HG02884 (cell line): ENCODE measurements around the gene WDR37.

Experiments
- ATAC-seq: cut with Tn5 transposase; IDR thresholded peaks from one replicate; pipeline ENCODE4 v1.9.1; 2021; ENCODE audit warnings: mild to moderate bottlenecking, moderate library complexity; ENCODE audit not compliant: unreplicated experiment

WDR37 gene

DNA sequence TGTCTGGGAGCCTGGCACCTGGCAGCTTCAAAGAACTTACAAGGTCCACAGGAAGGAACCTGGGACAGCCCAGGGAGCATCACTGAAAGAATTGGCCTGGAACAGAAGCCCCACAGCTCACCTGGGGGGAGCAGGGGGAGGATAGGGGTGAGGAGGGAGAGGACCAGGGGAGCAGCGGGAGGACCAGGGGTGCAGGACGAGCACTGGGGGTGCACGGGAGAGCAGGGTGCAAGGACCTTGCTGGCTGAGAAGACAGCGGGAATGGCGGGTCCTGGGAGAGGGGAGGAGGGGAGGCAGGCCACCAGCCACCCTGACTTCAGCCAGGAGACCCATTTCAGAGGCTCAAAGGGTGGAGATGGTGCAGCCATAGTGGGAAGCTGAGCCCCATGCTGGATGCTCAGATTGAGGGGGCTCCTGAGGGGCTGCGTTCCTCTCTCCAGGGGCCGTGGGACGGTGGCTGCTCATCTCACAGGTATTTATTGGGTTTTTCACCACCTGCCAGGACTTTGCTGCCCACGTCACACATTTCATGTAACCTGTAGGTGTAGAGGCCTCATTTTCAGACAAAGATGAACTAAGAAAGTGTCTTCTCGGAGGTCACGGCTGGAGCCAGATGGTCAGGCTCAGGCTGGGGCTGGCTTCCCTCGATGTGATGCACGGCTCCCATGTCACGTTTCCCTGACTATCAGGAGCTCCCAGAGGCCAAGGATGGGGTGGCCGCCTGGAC lies 110.1 kb downstream of the WDR37 start:
- no peak for ATAC-seq

- ATAC-seq, result no peak
Measured at GRCh38 chr10:1166828-1167275, 110.7 kb downstream of the WDR37 start.

DNA sequence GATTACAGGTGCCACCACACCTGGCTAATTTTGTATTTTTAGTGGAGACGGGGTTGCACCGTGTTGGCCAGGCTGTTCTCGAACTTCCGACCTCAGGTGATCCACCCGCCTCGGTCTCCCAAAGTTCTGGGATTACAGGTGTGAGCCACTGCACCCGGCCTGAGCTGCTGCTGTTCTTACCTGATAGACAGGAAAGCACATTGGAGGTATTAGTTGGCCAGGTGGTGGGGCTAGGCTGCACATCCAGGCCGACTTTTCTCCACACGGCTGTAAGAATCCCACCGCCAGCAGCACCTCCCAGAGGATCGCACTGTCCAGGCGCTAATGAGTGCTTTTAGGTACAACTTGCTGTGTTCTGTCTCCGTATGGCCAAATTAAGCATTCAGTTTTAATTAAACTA lies 112.6 kb downstream of the WDR37 start:
- no peak for ATAC-seq

- no peak for ATAC-seq
Measured at GRCh38 chr10:1169186-1169885, 113.2 kb downstream of the WDR37 start.

DNA sequence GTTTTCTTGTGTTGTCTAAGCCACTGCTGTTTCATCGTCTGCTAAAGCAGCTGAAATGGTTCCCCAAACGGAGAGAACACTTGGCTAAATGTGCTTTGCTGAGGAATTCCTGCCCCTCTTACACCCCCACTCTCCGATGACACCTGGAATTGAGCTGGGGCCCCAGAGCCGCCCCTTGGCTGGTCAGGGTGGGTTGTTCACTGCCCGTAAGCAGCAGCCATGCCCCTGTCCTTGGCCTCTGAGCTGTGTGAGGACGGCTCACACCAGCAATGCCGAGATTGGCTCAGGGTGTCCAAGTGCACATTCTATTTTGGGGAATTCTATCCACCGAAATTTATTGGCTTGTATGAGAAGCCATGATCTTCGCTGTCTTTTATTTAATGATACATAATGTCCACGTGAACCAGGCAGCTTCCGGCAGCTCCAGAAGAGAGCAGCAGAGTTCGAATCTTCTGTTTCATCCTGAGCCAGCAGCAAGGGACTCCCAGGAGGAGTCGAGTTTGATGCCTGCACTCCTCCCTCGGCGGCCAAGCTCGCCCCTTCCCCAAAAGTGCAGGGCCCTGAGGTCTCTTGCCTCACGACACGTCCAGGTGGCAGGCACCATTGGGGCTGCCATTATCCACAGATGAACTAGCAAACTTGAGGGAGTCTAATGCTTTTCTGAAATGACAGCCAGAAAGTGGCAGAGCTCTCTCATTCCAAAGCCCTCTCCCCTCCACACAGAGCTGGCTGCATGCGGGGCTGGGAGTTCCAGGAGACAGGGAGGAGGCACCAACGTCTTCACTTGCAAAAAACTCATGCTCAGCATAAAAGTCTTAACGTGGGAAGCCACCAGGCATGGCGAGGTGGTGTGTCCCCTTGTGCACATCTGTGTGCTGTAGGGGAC lies 114.0 kb downstream of the WDR37 start:
- no peak for ATAC-seq

DNA sequence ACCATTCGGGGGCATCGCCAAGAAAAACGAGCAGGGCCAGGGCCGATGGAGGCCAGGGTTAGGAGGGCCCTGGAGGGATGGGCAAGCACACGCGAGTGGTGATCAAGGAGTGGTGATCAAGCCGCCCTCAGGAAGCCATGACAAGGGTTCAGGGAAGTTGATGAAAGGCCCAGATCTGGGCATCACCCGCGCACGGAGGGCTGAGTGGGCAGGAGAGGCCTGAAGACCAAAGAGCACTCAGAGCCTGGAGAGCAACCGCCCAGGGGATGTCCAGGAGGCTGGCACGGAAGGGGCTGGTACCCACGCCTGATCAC lies 114.6 kb downstream of the WDR37 start:
- ATAC-seq, result no peak

- no peak for ATAC-seq
Measured at GRCh38 chr10:1171182-1171581, 115.0 kb downstream of the WDR37 start.

DNA sequence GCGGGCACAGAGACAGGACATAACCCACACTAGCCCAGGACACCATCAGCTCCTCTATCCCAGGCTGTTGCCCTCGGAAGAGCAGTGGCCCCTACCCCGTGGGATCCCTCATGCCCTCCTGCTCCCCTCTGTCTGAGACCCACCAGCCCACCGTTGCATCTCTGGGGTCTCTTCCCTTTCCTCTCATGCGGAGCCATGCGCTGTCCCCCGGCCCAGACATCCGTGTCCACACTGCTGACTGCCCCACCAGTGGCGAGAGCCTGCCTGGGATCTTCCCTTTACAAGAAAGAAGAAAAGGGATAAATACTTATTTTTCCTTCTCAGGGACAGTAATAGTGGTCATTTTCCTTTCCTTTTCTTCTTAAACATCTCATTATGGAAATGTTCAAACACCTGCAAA lies 115.4 kb downstream of the WDR37 start:
- ATAC-seq, result no peak

DNA sequence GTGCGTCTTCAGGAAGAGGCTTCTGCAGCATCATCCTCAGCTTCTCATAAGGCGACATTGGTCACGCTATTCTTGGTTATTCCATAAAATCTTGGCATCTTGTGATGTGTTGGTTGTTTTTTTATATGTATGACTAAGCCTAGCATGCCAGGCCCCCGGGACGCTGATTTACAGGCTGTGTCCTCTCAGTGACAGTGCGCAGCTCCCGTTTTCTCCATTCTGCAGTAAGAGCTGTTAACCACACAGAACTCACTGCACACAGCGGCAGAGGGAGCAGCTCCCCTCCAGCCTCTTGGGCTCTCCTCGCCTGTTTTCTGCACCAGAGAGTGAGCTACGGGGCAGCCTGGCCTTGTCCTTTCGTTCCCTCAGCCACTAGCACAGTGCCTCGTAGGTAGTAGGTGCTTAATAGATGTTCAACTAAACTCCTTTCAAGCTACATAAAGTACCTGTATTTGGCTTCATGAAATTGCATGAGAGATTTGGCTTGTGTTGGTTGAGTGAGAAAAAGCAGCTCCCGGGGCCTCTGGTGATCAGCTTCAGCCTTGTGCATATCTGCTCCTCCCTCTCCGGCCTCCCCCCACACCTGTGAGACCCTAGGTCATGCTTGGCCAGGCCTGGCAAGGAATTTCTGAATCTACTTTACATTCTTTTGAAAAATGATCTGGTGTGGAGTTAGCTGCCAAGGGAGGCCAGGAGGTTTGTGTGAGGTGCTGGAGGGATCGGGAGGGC lies 116.2 kb downstream of the WDR37 start:
- ATAC-seq, result no peak

GRCh38 chr10:1173091-1173490 lies 116.9 kb downstream of the WDR37 start:
- ATAC-seq, result no peak

DNA sequence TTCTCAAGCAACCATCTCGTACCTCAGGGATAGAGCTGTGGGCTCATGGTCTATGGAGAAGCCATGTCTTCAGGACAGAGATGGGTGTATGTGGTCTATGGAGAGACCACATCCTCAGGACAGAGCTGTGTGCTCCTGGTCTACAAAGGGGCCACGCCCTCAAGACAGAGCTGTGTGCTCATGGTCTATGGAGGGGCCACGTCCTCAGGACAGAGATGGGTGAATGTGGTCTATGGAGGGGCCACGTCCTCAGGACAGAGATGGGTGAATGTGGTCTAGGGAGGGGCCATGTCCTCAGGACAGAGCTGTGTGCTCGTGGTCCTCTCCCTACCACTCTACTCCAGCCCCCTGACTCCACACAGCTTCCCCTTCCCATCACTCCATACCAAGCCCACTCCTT lies 117.8 kb downstream of the WDR37 start:
- no peak for ATAC-seq

- ATAC-seq, result no peak
Measured at GRCh38 chr10:1175956-1176565, 119.9 kb downstream of the WDR37 start.

- ATAC-seq, result no peak
Measured at GRCh38 chr10:1177936-1178335, 121.8 kb downstream of the WDR37 start.

DNA sequence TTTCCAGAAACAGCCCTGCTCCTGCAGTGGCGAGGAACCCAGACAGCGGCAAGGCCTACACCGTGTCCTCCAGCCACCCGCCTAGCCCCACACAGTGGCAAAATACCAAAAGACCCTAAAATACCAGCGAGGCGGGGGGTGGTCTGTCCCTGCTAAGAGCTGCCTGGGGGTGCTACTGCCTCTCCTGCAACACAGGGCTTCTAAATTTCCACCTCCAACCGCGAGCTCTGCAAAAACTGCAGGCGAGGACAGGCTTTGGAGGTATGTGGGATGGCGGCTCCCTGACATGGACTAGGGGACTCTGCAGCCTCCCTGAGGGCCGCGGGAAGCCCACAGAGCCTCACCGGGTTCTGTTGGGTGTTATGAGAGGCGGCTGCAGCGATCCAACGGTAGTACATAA lies 122.3 kb downstream of the WDR37 start:
- no peak for ATAC-seq

- no peak for ATAC-seq
Measured at GRCh38 chr10:1179346-1180070, 123.3 kb downstream of the WDR37 start.

DNA sequence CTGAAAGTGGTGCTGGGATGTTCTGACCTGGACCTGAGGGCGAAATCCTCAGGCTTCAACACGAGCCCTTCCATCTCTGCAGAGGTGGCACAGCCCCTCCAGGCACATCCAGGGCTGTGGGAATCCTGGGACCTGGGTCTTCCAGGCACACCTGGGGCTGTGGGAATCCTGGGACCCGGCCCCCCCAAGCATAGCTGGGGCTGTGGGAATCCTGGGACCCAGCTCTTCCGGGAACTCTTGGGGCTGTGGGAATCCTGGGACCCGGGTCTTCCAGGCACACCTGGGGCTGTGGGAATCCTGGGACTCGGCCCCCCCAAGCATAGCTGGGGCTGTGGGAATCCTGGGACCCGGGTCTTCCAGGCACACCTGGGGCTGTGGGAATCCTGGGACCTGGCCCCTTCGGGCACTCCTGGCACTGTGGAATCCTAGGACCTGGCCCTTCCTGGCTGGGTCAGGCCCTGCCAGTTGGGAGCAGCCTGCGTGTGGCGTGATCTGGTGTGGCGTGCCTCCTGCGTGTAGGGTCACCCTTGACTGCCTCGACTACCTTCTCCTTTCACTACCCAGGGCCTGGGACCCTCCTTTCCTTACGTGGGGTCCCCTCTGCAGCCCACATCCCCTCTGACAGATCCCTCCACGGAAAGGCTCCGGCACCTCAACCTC lies 124.0 kb downstream of the WDR37 start:
- no peak for ATAC-seq

- no peak for ATAC-seq
Measured at GRCh38 chr10:1180836-1181235, 124.7 kb downstream of the WDR37 start.
